Keratinocyte (primary cell): ENCODE data around the gene RTP3. TPM values are rescaled to one million over a fixed set of nuclear protein-coding genes. Genes with fewer than 3 reads are reported as not detected.

ENCODE experiments used
- DNase-seq: peaks from one replicate; pipeline ENCODE4 v3.0.0-alpha.2; 2011; ENCODE audit warnings: low read depth, missing footprints, low spot score
- FAIRE-seq: peaks from 2 replicates; lab custom pipeline; 2011; peaks lifted over from hg19 to GRCh38; lab: Jason Lieb, UNC
- H2AFZ ChIP-seq: 2 replicates; pipeline ENCODE4 v1.6.0; 2012; ENCODE audit warnings: low read length, control low read depth, inconsistent platforms; ENCODE audit not compliant: control insufficient read depth
- H3K27ac ChIP-seq: 2 replicates; pipeline ENCODE4 v1.5.1; 2011; ENCODE audit warnings: low read length; ENCODE audit not compliant: control insufficient read depth, insufficient read depth
- H3K27me3 ChIP-seq: 3 replicates; pipeline ENCODE4 v1.6.0; 2011; ENCODE audit warnings: low read length; ENCODE audit not compliant: control insufficient read depth, insufficient read depth; ENCODE audit errors: extremely low read depth
- H3K36me3 ChIP-seq, 2 experiments: 2 replicates in 1 of 2; 3 replicates in 1 of 2; pipeline ENCODE4 v1.5.1; 2011; ENCODE audit warnings: low read length in 2 of 2, mild to moderate bottlenecking in 1 of 2; ENCODE audit not compliant: control insufficient read depth in 2 of 2, insufficient read depth in 2 of 2; ENCODE audit errors: extremely low read depth in 1 of 2
- H3K4me1 ChIP-seq: 3 replicates; pipeline ENCODE4 v1.5.1; 2011; ENCODE audit warnings: low read length; ENCODE audit not compliant: control insufficient read depth, insufficient read depth; ENCODE audit errors: extremely low read depth
- H3K4me2 ChIP-seq: 3 replicates; pipeline ENCODE4 v1.6.0; 2011; ENCODE audit warnings: low read depth, low read length; ENCODE audit not compliant: control insufficient read depth, insufficient read depth; ENCODE audit errors: extremely low read depth
- H3K4me3 ChIP-seq, 3 experiments: fragments of 200-600 bp in 1 of 3; sonication (generic) in 1 of 3; 2 replicates in 2 of 3; 3 replicates in 1 of 3; pipeline ENCODE4 v1.5.1; 2011 to 2016; ENCODE audit warnings: low read length in 3 of 3, mild to moderate bottlenecking in 3 of 3, control low read depth in 2 of 3, inconsistent platforms in 1 of 3, low read depth in 1 of 3, mixed read lengths in 1 of 3, mixed run types in 1 of 3, moderate library complexity in 1 of 3; ENCODE audit not compliant: control insufficient read depth in 2 of 3, insufficient read depth in 2 of 3; ENCODE audit errors: extremely low read depth in 1 of 3
- H3K79me2 ChIP-seq: 2 replicates; pipeline ENCODE4 v1.6.0; 2012; ENCODE audit warnings: low read length; ENCODE audit not compliant: control insufficient read depth, insufficient read depth
- H3K9ac ChIP-seq: 3 replicates; pipeline ENCODE4 v1.6.0; 2011; ENCODE audit warnings: low read length; ENCODE audit not compliant: control insufficient read depth, insufficient read depth; ENCODE audit errors: extremely low read depth
- H3K9me1 ChIP-seq: 3 replicates; pipeline ENCODE4 v1.6.0; 2011; ENCODE audit warnings: low read length; ENCODE audit not compliant: control insufficient read depth, insufficient read depth; ENCODE audit errors: extremely low read depth
- H3K9me3 ChIP-seq: 2 replicates; pipeline ENCODE4 v1.5.1; 2012; ENCODE audit warnings: low read depth, low read length; ENCODE audit not compliant: control insufficient read depth
- H4K20me1 ChIP-seq: 3 replicates; pipeline ENCODE4 v1.6.0; 2011; ENCODE audit warnings: low read length; ENCODE audit not compliant: control insufficient read depth, insufficient read depth; ENCODE audit errors: extremely low read depth
- EZH2 ChIP-seq: IDR thresholded peaks from one replicate; pipeline ENCODE4 v1.6.1; 2012; ENCODE audit warnings: inconsistent platforms, mild to moderate bottlenecking, low read length, moderate library complexity
- dilution Hi-C: fragments of 300-500 bp; cut with MboI; formaldehyde crosslinking; loops from one replicate; pipeline ENCODE4 v1.7.0; 2020; ENCODE audit warnings: low sequenced_read_pairs; ENCODE audit not compliant: extremely low pct_ligation_motif_present
- polyA plus RNA-seq, 5 experiments: library from polyadenylated mRNA; depleted of rRNA in 3 of 5; stranded (reverse) in 3 of 5; stranded (forward) in 1 of 5; unstranded in 1 of 5; fragments of >200 nt; gene quantifications; 1 replicate in 1 of 5; 2 replicates in 3 of 5; 3 replicates in 1 of 5; pipeline versions ENCODE4 v1.2.1 to v1.2.3, GENCODE V29; 2011 to 2012; ENCODE audit warnings: missing spikeins in 2 of 5, low read depth in 1 of 5, low replicate concordance in 1 of 5
- TF ChIP-seq, protein P1 (sequence below), 3 experiments: IDR thresholded peaks in 1 of 3; conservative IDR thresholded peaks in 1 of 3; optimal IDR thresholded peaks in 1 of 3; 2 replicates in 2 of 3; 3 replicates in 1 of 3; pipeline versions ENCODE3 to v1.5.1; 2011; ENCODE audit warnings: low read length in 3 of 3, mild to moderate bottlenecking in 3 of 3, moderate library complexity in 2 of 3, control low read depth in 1 of 3, inconsistent platforms in 1 of 3; ENCODE audit not compliant: insufficient read depth in 2 of 3; ENCODE audit errors: extremely low read depth in 1 of 3

RTP3 gene
- polyA plus RNA-seq, 1 donor (not counting 4 experiments of a cell fraction or from before 2014, with no cell fraction given) = not detected

DNA sequence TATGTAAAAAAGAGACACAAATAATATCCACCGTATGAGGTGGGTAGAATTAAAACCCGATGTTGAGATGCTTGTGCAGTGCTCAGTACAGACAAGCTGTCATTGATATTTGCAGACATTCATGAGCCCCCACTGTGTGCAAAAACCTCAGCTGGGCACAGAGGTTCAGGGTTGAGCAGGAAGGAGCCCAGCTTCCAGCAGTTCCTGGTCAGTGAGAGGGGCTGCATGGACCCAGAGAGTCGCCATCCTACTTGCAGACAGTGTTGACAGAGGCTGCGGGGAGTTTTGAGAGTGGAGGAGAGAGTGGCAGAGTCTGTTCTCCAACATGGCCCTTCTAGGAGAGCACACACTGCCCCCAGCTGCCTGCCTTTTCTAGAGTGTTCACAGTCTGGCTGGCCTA, 26.9 kb upstream of the RTP3 start:
- H3K27me3 ChIP-seq = peaks cover 23% of the 10 kb centered on the region
- no peaks in the 10 kb centered on the region for H3K4me1 ChIP-seq
- H4K20me1 ChIP-seq = no peaks in the 10 kb centered on the region
- H2AFZ ChIP-seq = no peak overlapping the region
- H3K79me2 ChIP-seq = no peaks in the 10 kb centered on the region
- H3K36me3 ChIP-seq = no peaks in the 10 kb centered on the region
- DNase-seq (no peak), FAIRE-seq (no peak)
- H3K9me3 ChIP-seq = no peaks in the 10 kb centered on the region
- TF ChIP-seq, protein P1, sequence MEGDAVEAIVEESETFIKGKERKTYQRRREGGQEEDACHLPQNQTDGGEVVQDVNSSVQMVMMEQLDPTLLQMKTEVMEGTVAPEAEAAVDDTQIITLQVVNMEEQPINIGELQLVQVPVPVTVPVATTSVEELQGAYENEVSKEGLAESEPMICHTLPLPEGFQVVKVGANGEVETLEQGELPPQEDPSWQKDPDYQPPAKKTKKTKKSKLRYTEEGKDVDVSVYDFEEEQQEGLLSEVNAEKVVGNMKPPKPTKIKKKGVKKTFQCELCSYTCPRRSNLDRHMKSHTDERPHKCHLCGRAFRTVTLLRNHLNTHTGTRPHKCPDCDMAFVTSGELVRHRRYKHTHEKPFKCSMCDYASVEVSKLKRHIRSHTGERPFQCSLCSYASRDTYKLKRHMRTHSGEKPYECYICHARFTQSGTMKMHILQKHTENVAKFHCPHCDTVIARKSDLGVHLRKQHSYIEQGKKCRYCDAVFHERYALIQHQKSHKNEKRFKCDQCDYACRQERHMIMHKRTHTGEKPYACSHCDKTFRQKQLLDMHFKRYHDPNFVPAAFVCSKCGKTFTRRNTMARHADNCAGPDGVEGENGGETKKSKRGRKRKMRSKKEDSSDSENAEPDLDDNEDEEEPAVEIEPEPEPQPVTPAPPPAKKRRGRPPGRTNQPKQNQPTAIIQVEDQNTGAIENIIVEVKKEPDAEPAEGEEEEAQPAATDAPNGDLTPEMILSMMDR (optimal IDR thresholded peaks at IDR 0.05 in 1 of 3, IDR thresholded peaks at IDR 0.05 in 1 of 3, conservative IDR thresholded peaks at IDR 0.05 in 1 of 3; ENCODE audit: extremely low read depth in 1 of 3, insufficient read depth in 2 of 3, low read length in 3 of 3) = no peak
- no peak for TF ChIP-seq EZH2
- no peak overlapping the region for H3K27ac ChIP-seq
- dilution Hi-C loops = no loop called here
- no peak overlapping the region for H3K4me2 ChIP-seq
- no peak overlapping the region for H3K9ac ChIP-seq
- no peak overlapping the region for H3K4me3 ChIP-seq
- H3K9me1 ChIP-seq = no peaks in the 10 kb centered on the region

DNA sequence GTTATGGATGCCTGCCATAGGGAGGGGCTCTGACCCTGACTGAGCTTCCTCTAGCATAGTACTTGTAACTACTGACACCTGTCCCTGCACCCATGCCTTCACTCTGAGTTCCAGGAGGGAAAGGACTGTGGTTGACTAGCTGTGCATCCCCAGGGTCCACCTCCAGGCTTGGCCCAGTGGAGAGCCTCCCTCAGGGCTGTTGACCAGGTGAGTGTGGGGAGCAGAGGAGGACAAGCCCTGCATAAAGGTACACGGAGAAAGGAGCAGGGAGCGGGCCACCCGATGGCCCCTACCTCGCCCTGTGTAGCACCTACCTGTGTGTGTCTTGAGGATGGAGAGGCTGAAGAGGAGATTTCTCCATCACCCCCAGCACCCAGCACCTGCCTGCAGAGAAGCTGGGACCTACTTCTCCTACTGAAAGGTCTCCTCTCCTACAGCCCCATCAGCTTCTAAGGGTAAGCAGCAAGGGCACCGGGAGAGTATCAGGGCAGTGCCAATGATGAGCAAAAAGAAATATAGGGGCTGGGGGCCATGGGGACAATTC, 26.3 kb upstream of the RTP3 start:
- no peaks in the 10 kb centered on the region for H3K4me1 ChIP-seq
- H3K9me1 ChIP-seq = no peaks in the 10 kb centered on the region
- H3K27ac ChIP-seq = no peak overlapping the region
- dilution Hi-C loops = no loop called here
- TF ChIP-seq, protein P1 (optimal IDR thresholded peaks at IDR 0.05 in 1 of 3, IDR thresholded peaks at IDR 0.05 in 1 of 3, conservative IDR thresholded peaks at IDR 0.05 in 1 of 3; ENCODE audit: extremely low read depth in 1 of 3, insufficient read depth in 2 of 3, low read length in 3 of 3) = no peak
- TF ChIP-seq EZH2 = no peak
- no peaks in the 10 kb centered on the region for H3K9me3 ChIP-seq
- H3K27me3 ChIP-seq = peaks cover 20% of the 10 kb centered on the region
- no peaks in the 10 kb centered on the region for H3K79me2 ChIP-seq
- no peak overlapping the region for H3K9ac ChIP-seq
- no peak overlapping the region for H3K4me3 ChIP-seq
- DNase-seq = no peak
- H3K4me2 ChIP-seq = no peak overlapping the region
- H2AFZ ChIP-seq = no peak overlapping the region
- no peaks in the 10 kb centered on the region for H4K20me1 ChIP-seq
- no peaks in the 10 kb centered on the region for H3K36me3 ChIP-seq
- FAIRE-seq = no peak
